Prostate gland (tissue), 2 donors: Measurements from ENCODE around the gene CDH9. TPM values are rescaled to one million over a fixed set of nuclear protein-coding genes. Genes with fewer than 3 reads are reported as not detected.

Source experiments
- DNase-seq: peaks from one replicate; pipeline ENCODE4 v3.0.0-alpha.2; 2019; ENCODE audit warnings: low spot score
- H3K27ac ChIP-seq, 2 donors: fragments of 200-600 bp; sonication (generic); 2 replicates each; pipeline ENCODE4 v1.5.1; 2017 to 2019
- H3K27me3 ChIP-seq: fragments of 200-600 bp; sonication (generic); replicated peaks from 2 replicates; pipeline ENCODE4 v1.5.1; 2019; ENCODE audit not compliant: insufficient read depth
- H3K36me3 ChIP-seq, 2 donors: fragments of 200-600 bp; sonication (generic); 1 replicate in 1 of 2; 2 replicates in 1 of 2; pipeline versions ENCODE4 v1.5.1 to v1.8.1; 2017 to 2019
- H3K4me1 ChIP-seq: fragments of 200-600 bp; sonication (generic); replicated peaks from 2 replicates; pipeline ENCODE4 v1.5.1; 2019
- H3K4me3 ChIP-seq, 2 donors: fragments of 200-600 bp; sonication (generic); 2 replicates each; pipeline ENCODE4 v1.5.1; 2017 to 2019
- H3K9me3 ChIP-seq: fragments of 200-600 bp; sonication (generic); 2 replicates; pipeline ENCODE4 v1.5.1; 2017
- CTCF ChIP-seq, 4 experiments: fragments of 200-600 bp in 2 of 4; fragments of 450-650 bp in 2 of 4; sonication (generic) in 2 of 4; IDR thresholded peaks; 1 replicate in 3 of 4; 2 replicates in 1 of 4; pipeline ENCODE4 v1.5.1; 2016 to 2019; ENCODE audit warnings: antibody characterized with exemption in 4 of 4, mild to moderate bottlenecking in 2 of 4, moderate library complexity in 2 of 4
- POLR2A ChIP-seq: fragments of 450-650 bp; IDR thresholded peaks from one replicate; pipeline ENCODE4 v1.6.1; 2016; ENCODE audit warnings: antibody characterized with exemption, mild to moderate bottlenecking
- POLR2AphosphoS5 ChIP-seq: sonication (generic); formaldehyde crosslinking; IDR thresholded peaks from one replicate; pipeline ENCODE4 v1.6.1; 2017; ENCODE audit warnings: antibody characterized with exemption
- WGBS: methylation state at CpG from one replicate; pipeline ENCODE4 v1.1.5; 2018; 5-methylcytosine and 5-hydroxymethylcytosine counted together
- intact Hi-C: fragments of 100-400 bp; cut with DNase I; formaldehyde crosslinking; loops from one replicate; pipeline ENCODE4 v1.14.2; 2022
- total RNA-seq, 2 donors: library from RNA; depleted of rRNA; stranded (reverse); fragments of >200 nt; gene quantifications; one replicate each; pipeline ENCODE4 v1.1.0, GENCODE V29; 2016

CDH9 gene
- total RNA-seq, 2 donors from 2014 or later: not detected

GRCh38 chr5:26877154-26877553 lies 161.2 kb downstream of the CDH9 start:
- Histone ChIP-seq H3K4me1 (no peaks in the 10 kb centered on the region), H3K27me3 (no peaks in the 10 kb centered on the region), H3K4me3 (no peak overlapping the region), H3K9me3 (no peaks in the 10 kb centered on the region), H3K27ac (no peak overlapping the region), H3K36me3 (no peaks in the 10 kb centered on the region)
- 89% methylated on average over 4 of the region's 4 CpGs for WGBS
- TF ChIP-seq POLR2AphosphoS5: no peak
- intact Hi-C loops: no loop called here
- no peak for DNase-seq

DNA sequence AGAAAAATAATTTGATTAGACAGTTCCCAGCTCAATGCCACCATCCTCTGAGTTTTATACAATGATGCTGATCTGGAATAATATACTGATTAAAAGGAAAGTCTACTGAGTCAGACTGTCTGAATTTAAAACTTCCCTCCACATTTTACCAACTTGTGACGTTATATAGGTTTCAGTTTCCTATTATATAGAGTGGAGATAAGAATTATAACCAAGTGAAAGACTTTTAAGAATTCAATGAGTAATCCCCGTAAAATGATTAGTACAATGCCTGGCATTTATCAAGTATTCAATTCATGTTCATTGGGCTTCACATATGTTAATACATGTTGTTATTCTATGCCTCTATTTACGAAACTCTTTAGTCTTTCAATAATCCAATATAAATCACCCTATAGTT lies 166.0 kb downstream of the CDH9 start:
- no peaks in the 10 kb centered on the region for H3K36me3 ChIP-seq
- no peaks in the 10 kb centered on the region for H3K27me3 ChIP-seq
- no peak for DNase-seq
- H3K4me3 ChIP-seq: no peak overlapping the region
- intact Hi-C loops: no loop called here
- WGBS: 64% methylated on average over 3 of the region's 3 CpGs
- H3K9me3 ChIP-seq: no peaks in the 10 kb centered on the region
- no peaks in the 10 kb centered on the region for H3K4me1 ChIP-seq
- TF ChIP-seq POLR2AphosphoS5 (no peak), POLR2A (no peak), CTCF (IDR thresholded peaks at IDR 0.05) (no peak)
- no peak overlapping the region for H3K27ac ChIP-seq

DNA sequence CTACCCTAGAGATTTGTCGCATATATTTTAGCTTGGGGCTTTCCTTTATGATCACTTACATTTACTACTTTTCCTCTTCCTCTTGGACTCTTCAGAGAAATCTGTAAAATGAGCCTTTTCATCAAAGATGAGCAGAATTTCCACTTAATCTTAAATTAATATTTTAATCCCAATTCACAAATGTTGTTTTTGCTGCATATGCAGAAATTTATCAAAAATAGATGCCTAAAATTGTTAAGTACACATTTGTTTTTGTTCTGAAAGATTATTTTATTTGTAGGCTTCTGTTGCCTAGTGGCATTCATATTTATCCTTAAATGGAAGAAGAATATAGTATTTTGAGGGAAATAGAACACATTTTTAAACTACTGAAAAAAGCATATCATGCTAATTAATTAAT lies 168.6 kb downstream of the CDH9 start:
- Histone ChIP-seq H3K36me3 (no peaks in the 10 kb centered on the region), H3K27me3 (no peaks in the 10 kb centered on the region), H3K4me1 (no peaks in the 10 kb centered on the region), H3K27ac (no peak overlapping the region), H3K4me3 (no peak overlapping the region), H3K9me3 (no peaks in the 10 kb centered on the region)
- DNase-seq: no peak
- TF ChIP-seq POLR2A: no peak
- TF ChIP-seq POLR2AphosphoS5: no peak
- TF ChIP-seq CTCF (IDR thresholded peaks at IDR 0.05): no peak
- intact Hi-C loops: no loop called here
- 92% methylated on average over 1 of the region's 1 CpG for WGBS

GRCh38 chr5:26868504-26868903 lies 169.9 kb downstream of the CDH9 start:
- Histone ChIP-seq H3K4me3 (no peak overlapping the region), H3K27me3 (no peaks in the 10 kb centered on the region), H3K9me3 (no peaks in the 10 kb centered on the region), H3K27ac (no peak overlapping the region), H3K36me3 (no peaks in the 10 kb centered on the region), H3K4me1 (no peaks in the 10 kb centered on the region)
- 97% methylated on average over 3 of the region's 3 CpGs for WGBS
- DNase-seq: no peak
- intact Hi-C loops: no loop called here
- no peak for TF ChIP-seq POLR2AphosphoS5
- no peak for TF ChIP-seq CTCF (IDR thresholded peaks at IDR 0.05)
- no peak for TF ChIP-seq POLR2A

DNA sequence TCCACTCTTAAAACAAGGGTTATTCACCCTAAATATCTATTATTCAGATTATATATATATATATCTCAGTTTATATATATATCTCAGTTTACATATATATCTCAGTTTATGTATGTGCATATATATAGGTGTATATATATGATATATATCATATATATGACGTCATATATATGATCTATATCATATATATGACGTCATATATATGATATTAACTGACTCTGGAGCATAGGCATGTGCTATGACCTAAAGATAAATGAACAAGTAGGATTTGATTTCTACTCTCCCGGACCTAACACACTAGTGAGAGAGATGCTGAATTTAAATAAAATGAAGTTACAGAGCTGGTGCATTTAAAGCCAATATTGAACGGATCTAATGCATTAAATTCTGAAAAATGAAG lies 174.3 kb downstream of the CDH9 start:
- intact Hi-C loops: no loop called here
- no peak for DNase-seq
- WGBS: 68% methylated on average over 4 of the region's 4 CpGs
- TF ChIP-seq POLR2AphosphoS5 (no peak), POLR2A (no peak), CTCF (IDR thresholded peaks at IDR 0.05) (no peak)
- H3K4me1 ChIP-seq: no peaks in the 10 kb centered on the region
- no peak overlapping the region for H3K27ac ChIP-seq
- no peaks in the 10 kb centered on the region for H3K9me3 ChIP-seq
- H3K36me3 ChIP-seq: no peaks in the 10 kb centered on the region
- no peak overlapping the region for H3K4me3 ChIP-seq
- H3K27me3 ChIP-seq: no peaks in the 10 kb centered on the region
